ENCODE data around the gene AKR1E2.

Gene AKR1E2

DNA sequence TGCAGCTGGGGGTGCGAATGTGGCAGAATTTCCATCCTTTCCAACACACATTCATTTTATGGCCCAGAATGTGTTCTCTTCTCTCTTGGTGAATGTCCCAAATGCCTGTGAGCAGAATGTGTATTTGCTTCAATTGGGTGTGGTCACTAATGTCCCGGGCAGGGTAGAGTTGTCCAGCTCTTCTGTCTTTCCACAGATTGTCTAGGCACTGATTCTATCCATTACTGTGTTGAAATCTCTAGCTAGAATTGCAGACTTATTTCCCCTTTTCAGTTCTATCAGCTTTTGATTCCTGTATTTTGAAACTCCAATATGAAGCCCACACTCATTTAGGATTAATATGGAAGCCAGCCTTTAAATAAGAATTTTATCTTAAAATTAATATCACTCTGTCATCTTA, 14.0 kb upstream of the AKR1E2 start:
- Histone ChIP-seq H3K27me3 (ENCODE audit: control insufficient read depth, low read length) (0 out of 2 replicates have a peak, but pooled peaks cover 2% of the 10 kb centered on the region), H3K4me3 (ENCODE audit: low read length) (no peak overlapping the region), H3K4me2 (ENCODE audit: low read length) (no peak overlapping the region), H3K27ac (ENCODE audit: low read depth, low read length) (no peak overlapping the region), H4K20me1 (ENCODE audit: control insufficient read depth, insufficient read depth, low read depth, low read length) (no peaks in the 10 kb centered on the region), H3K9me2 (replicated peaks; ENCODE audit: control insufficient read depth, low read length) (no peaks in the 10 kb centered on the region), H3F3A (ENCODE audit: control insufficient read depth, insufficient read depth) (no peaks in the 10 kb centered on the region), H3K79me2 (ENCODE audit: control insufficient read depth, low read length) (no peaks in the 10 kb centered on the region), H3K4me1 (ENCODE audit: control insufficient read depth, low read length) (no peaks in the 10 kb centered on the region), H3K36me3 (ENCODE audit: control insufficient read depth, low read length) (no peaks in the 10 kb centered on the region), H3K9me3 (ENCODE audit: control insufficient read depth, insufficient read depth, low read length) (no peaks in the 10 kb centered on the region)
- TF ChIP-seq, protein P1, sequence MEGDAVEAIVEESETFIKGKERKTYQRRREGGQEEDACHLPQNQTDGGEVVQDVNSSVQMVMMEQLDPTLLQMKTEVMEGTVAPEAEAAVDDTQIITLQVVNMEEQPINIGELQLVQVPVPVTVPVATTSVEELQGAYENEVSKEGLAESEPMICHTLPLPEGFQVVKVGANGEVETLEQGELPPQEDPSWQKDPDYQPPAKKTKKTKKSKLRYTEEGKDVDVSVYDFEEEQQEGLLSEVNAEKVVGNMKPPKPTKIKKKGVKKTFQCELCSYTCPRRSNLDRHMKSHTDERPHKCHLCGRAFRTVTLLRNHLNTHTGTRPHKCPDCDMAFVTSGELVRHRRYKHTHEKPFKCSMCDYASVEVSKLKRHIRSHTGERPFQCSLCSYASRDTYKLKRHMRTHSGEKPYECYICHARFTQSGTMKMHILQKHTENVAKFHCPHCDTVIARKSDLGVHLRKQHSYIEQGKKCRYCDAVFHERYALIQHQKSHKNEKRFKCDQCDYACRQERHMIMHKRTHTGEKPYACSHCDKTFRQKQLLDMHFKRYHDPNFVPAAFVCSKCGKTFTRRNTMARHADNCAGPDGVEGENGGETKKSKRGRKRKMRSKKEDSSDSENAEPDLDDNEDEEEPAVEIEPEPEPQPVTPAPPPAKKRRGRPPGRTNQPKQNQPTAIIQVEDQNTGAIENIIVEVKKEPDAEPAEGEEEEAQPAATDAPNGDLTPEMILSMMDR (IDR thresholded peaks at IDR 0.05; ENCODE audit: low read depth, low read length, poor library complexity, severe bottlenecking) = no peak
- no peak for TF ChIP-seq EZH2phosphoT487 (IDR thresholded peaks at IDR 0.05; ENCODE audit: borderline replicate concordance, low read length)

DNA sequence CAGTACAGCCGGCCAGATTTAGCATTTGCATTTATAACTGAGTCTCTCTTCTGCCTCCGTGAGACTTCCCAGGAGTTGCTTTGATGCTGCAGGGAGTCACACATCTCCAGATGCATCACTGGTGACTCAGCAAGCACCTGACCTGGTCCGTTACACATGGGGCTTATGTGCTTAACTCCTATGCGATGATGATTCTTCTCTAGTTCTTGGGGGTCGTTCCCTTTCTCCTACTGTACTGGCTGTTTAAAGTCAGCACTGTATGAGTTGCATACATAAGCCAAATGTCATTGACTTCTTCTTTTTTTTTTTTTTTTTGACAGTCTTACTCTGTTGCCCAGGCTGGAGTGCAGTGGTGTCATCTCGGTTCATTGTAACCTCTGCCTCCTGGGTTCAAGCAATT, 13.0 kb upstream of the AKR1E2 start:
- Histone ChIP-seq H3K79me2 (ENCODE audit: control insufficient read depth, low read length) (no peaks in the 10 kb centered on the region), H3K4me2 (ENCODE audit: low read length) (no peak overlapping the region), H3K4me1 (ENCODE audit: control insufficient read depth, low read length) (no peaks in the 10 kb centered on the region), H3K9me3 (ENCODE audit: control insufficient read depth, insufficient read depth, low read length) (no peaks in the 10 kb centered on the region), H3K27ac (ENCODE audit: low read depth, low read length) (no peak overlapping the region), H3K4me3 (ENCODE audit: low read length) (no peak overlapping the region), H3K9me2 (replicated peaks; ENCODE audit: control insufficient read depth, low read length) (no peaks in the 10 kb centered on the region), H3K27me3 (ENCODE audit: control insufficient read depth, low read length) (0 out of 2 replicates have a peak, but pooled peaks cover 2% of the 10 kb centered on the region), H3K36me3 (ENCODE audit: control insufficient read depth, low read length) (no peaks in the 10 kb centered on the region), H3F3A (ENCODE audit: control insufficient read depth, insufficient read depth) (no peaks in the 10 kb centered on the region), H4K20me1 (ENCODE audit: control insufficient read depth, insufficient read depth, low read depth, low read length) (no peaks in the 10 kb centered on the region)
- no peak for TF ChIP-seq EZH2phosphoT487 (IDR thresholded peaks at IDR 0.05; ENCODE audit: borderline replicate concordance, low read length)
- TF ChIP-seq, protein P1 (IDR thresholded peaks at IDR 0.05; ENCODE audit: low read depth, low read length, poor library complexity, severe bottlenecking) = no peak

DNA sequence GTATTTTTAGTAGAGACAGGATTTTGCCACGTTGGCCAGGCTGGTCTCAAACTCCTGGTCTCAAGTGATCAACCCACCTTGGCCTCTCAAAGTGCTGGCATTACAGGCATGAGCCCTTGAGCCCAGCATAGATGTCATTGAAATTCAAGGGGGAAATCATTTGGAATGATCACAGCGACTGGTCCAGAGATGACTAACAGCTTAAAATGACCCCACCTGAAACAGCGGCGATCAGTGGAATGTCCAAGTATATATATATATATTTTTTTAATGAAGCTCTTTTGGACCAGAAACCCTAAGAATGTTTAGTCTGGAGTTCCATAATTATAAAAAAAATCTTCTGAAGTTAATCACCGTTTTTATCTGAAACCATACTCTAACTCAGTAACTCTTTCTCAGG, 12.5 kb upstream of the AKR1E2 start:
- Histone ChIP-seq H3K27ac (ENCODE audit: low read depth, low read length) (no peak overlapping the region), H3K27me3 (ENCODE audit: control insufficient read depth, low read length) (0 out of 2 replicates have a peak, but pooled peaks cover 2% of the 10 kb centered on the region), H3K4me2 (ENCODE audit: low read length) (no peak overlapping the region)

More for the DNA sequence above, 12.5 kb upstream of the AKR1E2 start:
- Histone ChIP-seq H3K9me3 (ENCODE audit: control insufficient read depth, insufficient read depth, low read length) (no peaks in the 10 kb centered on the region), H3K9me2 (replicated peaks; ENCODE audit: control insufficient read depth, low read length) (no peaks in the 10 kb centered on the region), H3K4me1 (ENCODE audit: control insufficient read depth, low read length) (no peaks in the 10 kb centered on the region), H3K79me2 (ENCODE audit: control insufficient read depth, low read length) (no peaks in the 10 kb centered on the region), H3F3A (ENCODE audit: control insufficient read depth, insufficient read depth) (no peaks in the 10 kb centered on the region), H4K20me1 (ENCODE audit: control insufficient read depth, insufficient read depth, low read depth, low read length) (no peaks in the 10 kb centered on the region), H3K4me3 (ENCODE audit: low read length) (no peak overlapping the region), H3K36me3 (ENCODE audit: control insufficient read depth, low read length) (no peaks in the 10 kb centered on the region)
- no peak for TF ChIP-seq EZH2phosphoT487 (IDR thresholded peaks at IDR 0.05; ENCODE audit: borderline replicate concordance, low read length)
- TF ChIP-seq, protein P1 (IDR thresholded peaks at IDR 0.05; ENCODE audit: low read depth, low read length, poor library complexity, severe bottlenecking) = no peak
